ENCODE measurements around the gene JADE3. TPM values are rescaled to one million over a fixed set of nuclear protein-coding genes. Genes with fewer than 3 reads are reported as not detected.
"Not testable (repeated sequence)": the region's sequence is repeated elsewhere in the genome, so short reads cannot be mapped to it uniquely, and the experiment has no call there.

JADE3 gene
- polyA plus RNA-seq, 4 donors: 1.1 to 11.5 (median 2.4) TPM

DNA sequence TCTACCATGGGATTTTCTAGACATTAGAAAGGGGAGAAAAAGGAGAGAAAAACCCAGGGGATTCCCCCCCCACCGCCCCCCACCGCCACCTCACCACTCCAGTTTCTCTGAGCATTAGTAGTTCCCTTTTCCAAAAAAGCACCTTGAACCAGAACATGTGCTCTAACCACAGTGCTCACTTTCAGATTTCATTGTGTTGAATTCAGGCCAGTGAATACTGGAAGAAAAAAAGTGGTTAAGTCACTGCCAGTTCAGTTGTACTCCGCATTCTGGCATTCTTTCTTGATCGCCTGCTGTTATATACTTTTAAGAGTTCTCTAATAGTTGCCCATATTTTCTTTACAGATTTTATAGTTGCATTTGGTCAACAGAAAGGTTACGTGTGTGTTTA lies 40.9 kb downstream of the JADE3 start:
- DNase-seq (no peak), FAIRE-seq (no peak)
- H3K27ac ChIP-seq (ENCODE audit: low read depth in 1 of 3, low read length in 2 of 3): peak overlapping the region in 1 of 3 donors; percentile 51
- 53 to 66% (median 58%) methylated on average over 5 of the region's 5 CpGs for WGBS, 3 donors
- H3K4me1 ChIP-seq (ENCODE audit: control insufficient read depth in 3 of 3, insufficient read depth in 2 of 3, low read depth in 1 of 3, low read length in 2 of 3): peaks cover 0 to 11% (median 3%) of the 10 kb centered on the region in 3 donors
- H3K4me3 ChIP-seq (ENCODE audit: low read depth in 1 of 3, low read length in 3 of 3): no peak overlapping the region
- H3K36me3 ChIP-seq (ENCODE audit: control insufficient read depth in 3 of 3, insufficient read depth in 2 of 3, low read depth in 1 of 3, low read length in 3 of 3): no peaks in the 10 kb centered on the region
- no peaks in the 10 kb centered on the region for H3K9me3 ChIP-seq (ENCODE audit: control insufficient read depth in 2 of 2, insufficient read depth in 1 of 2, low read depth in 1 of 2, low read length in 1 of 2)
- no peaks in the 10 kb centered on the region for H3K27me3 ChIP-seq (ENCODE audit: control insufficient read depth in 3 of 3, insufficient read depth in 3 of 3, low read length in 3 of 3)

DNA sequence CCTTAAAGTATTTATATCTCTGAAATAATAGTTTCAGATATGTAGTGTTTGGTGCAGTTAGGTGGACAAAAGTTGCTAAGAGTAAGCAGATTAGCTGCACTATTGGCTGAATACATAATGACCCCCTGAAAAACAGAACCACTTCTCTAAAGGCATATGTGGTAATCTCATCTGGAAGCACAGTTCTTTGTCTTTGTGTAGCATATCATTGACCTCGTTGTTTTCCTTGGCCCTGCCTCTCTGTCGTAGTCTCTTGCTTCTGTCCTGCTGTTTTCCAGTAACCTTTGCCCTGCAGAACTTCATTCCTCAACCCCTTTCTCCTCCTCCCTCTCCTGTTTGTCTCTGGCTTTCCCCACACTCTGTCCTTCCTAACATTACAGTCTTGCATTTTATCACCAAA lies 41.4 kb downstream of the JADE3 start:
- peaks cover 0 to 11% (median 3%) of the 10 kb centered on the region in 3 donors for H3K4me1 ChIP-seq (ENCODE audit: control insufficient read depth in 3 of 3, insufficient read depth in 2 of 3, low read depth in 1 of 3, low read length in 2 of 3)
- no peaks in the 10 kb centered on the region for H3K36me3 ChIP-seq (ENCODE audit: control insufficient read depth in 3 of 3, insufficient read depth in 2 of 3, low read depth in 1 of 3, low read length in 3 of 3)
- no peaks in the 10 kb centered on the region for H3K9me3 ChIP-seq (ENCODE audit: control insufficient read depth in 2 of 2, insufficient read depth in 1 of 2, low read depth in 1 of 2, low read length in 1 of 2)
- 0 to 8% (median 3%) methylated on average over 2 of the region's 2 CpGs for WGBS, 3 donors
- DNase-seq (peak; percentile 50 to 60), FAIRE-seq (no peak)
- no peaks in the 10 kb centered on the region for H3K27me3 ChIP-seq (ENCODE audit: control insufficient read depth in 3 of 3, insufficient read depth in 3 of 3, low read length in 3 of 3)
- peak overlapping the region in 1 of 3 donors; percentile 51 for H3K27ac ChIP-seq (ENCODE audit: low read depth in 1 of 3, low read length in 2 of 3)
- no peak overlapping the region for H3K4me3 ChIP-seq (ENCODE audit: low read depth in 1 of 3, low read length in 3 of 3)

DNA sequence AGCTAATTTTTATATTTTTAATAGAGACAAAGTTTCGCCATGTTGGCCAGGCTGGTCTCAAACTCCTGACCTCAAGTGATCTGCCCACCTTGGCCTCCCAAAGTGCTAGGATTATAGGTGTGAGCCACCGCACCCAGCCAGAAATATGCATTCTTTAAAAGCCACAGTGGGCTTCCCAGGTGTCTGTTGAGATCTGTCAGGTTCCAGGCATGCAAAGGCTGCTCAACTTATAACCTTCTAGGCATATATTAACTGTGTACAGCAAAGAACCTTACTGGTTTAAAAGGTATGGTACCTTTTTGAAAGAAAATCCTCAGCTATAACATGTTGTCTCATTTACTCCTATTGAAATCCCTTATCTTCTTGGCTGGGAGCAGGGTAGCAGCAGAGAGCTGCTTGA lies 42.5 kb downstream of the JADE3 start:
- DNase-seq (no peak), FAIRE-seq (no peak)
- Histone ChIP-seq H3K36me3 (ENCODE audit: control insufficient read depth in 3 of 3, insufficient read depth in 2 of 3, low read depth in 1 of 3, low read length in 3 of 3) (no peaks in the 10 kb centered on the region), H3K9me3 (ENCODE audit: control insufficient read depth in 2 of 2, insufficient read depth in 1 of 2, low read depth in 1 of 2, low read length in 1 of 2) (no peaks in the 10 kb centered on the region), H3K27me3 (ENCODE audit: control insufficient read depth in 3 of 3, insufficient read depth in 3 of 3, low read length in 3 of 3) (no peaks in the 10 kb centered on the region), H3K4me1 (ENCODE audit: control insufficient read depth in 3 of 3, insufficient read depth in 2 of 3, low read depth in 1 of 3, low read length in 2 of 3) (peaks cover 0 to 11% (median 3%) of the 10 kb centered on the region in 3 donors), H3K4me3 (ENCODE audit: low read depth in 1 of 3, low read length in 3 of 3) (no peak overlapping the region), H3K27ac (ENCODE audit: low read depth in 1 of 3, low read length in 2 of 3) (no peak overlapping the region)
- 74 to 100% (median 94%) methylated on average over 2 of the region's 2 CpGs for WGBS, 3 donors

DNA sequence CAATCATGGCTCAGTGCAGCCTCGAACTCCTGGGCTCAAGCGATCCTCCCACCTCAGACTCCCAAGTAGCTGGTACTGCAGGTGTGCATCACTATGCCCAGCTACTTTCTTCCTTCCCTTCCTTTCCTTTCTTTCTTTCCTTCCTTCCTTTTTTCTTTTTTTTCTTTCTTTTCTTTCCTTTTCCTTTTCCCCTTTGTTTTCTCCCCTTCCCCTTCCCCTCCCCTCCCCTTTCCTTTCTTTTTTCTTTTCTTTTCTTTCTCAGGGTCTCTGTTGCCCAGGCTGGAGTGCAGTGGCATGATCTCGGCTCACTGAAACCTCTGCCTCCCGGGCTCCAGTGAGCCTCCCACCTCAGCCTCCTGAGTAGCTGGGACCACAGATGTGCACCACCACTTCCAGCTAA lies 44.4 kb downstream of the JADE3 start:
- H3K4me1 ChIP-seq (ENCODE audit: control insufficient read depth in 3 of 3, insufficient read depth in 2 of 3, low read depth in 1 of 3, low read length in 2 of 3): peaks cover 0 to 11% (median 3%) of the 10 kb centered on the region in 3 donors
- H3K27ac ChIP-seq (ENCODE audit: low read depth in 1 of 3, low read length in 2 of 3); H3K4me3 ChIP-seq (ENCODE audit: low read depth in 1 of 3, low read length in 3 of 3); H3K36me3 ChIP-seq (ENCODE audit: control insufficient read depth in 3 of 3, insufficient read depth in 2 of 3, low read depth in 1 of 3, low read length in 3 of 3); DNase-seq; H3K9me3 ChIP-seq (ENCODE audit: control insufficient read depth in 2 of 2, insufficient read depth in 1 of 2, low read depth in 1 of 2, low read length in 1 of 2); FAIRE-seq; H3K27me3 ChIP-seq (ENCODE audit: control insufficient read depth in 3 of 3, insufficient read depth in 3 of 3, low read length in 3 of 3): not testable (repeated sequence)
- WGBS, 3 donors: 85 to 97% (median 92%) methylated on average over 4 of the region's 4 CpGs

DNA sequence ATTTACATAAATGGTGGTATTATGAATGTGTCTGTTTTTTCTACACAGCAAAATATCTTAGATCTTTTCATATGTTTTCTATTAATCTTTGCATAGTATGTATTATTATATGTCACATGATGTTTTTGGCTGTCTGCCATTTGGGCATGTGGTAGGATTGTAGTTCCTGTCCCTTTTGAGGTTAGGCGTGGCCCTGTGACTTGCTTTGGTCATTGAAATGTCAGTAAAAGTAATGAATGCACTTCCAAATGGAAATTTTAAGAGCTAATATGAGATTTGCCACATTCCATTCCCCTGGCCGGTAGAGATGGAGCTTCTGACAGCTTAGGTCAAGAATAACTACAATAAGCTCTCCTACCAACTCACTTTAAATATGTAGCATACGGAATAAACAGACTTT lies 45.1 kb downstream of the JADE3 start:
- no peaks in the 10 kb centered on the region for H3K27me3 ChIP-seq (ENCODE audit: control insufficient read depth in 3 of 3, insufficient read depth in 3 of 3, low read length in 3 of 3)
- no peak overlapping the region for H3K4me3 ChIP-seq (ENCODE audit: low read depth in 1 of 3, low read length in 3 of 3)
- DNase-seq (peak; percentile 35), FAIRE-seq (no peak)
- H3K27ac ChIP-seq (ENCODE audit: low read depth in 1 of 3, low read length in 2 of 3): no peak overlapping the region
- H3K4me1 ChIP-seq (ENCODE audit: control insufficient read depth in 3 of 3, insufficient read depth in 2 of 3, low read depth in 1 of 3, low read length in 2 of 3): peaks cover 0 to 11% (median 3%) of the 10 kb centered on the region in 3 donors
- WGBS, 3 donors: 70 to 76% (median 75%) methylated on average over 3 of the region's 3 CpGs
- no peaks in the 10 kb centered on the region for H3K36me3 ChIP-seq (ENCODE audit: control insufficient read depth in 3 of 3, insufficient read depth in 2 of 3, low read depth in 1 of 3, low read length in 3 of 3)
- no peaks in the 10 kb centered on the region for H3K9me3 ChIP-seq (ENCODE audit: control insufficient read depth in 2 of 2, insufficient read depth in 1 of 2, low read depth in 1 of 2, low read length in 1 of 2)

DNA sequence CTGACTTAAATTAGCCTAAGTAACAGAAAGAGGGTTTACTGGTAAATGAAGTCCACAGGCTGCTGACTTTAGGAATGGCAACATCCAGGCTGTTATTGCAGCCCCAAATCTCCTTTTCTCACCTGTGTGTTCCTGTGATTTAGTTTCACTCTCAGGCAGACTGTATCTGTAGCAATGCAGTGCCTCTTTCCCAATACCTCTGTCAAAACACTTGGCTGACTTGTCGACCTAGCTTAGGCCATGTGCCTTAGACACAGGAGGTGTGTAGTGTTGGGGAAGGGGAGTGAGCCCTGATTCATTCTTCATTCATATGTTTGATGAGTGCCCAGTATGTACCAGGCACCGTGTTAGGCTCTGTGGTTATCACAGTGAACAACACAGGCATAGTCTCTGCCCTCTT lies 46.9 kb downstream of the JADE3 start:
- DNase-seq (no peak), FAIRE-seq (no peak)
- no peaks in the 10 kb centered on the region for H3K27me3 ChIP-seq (ENCODE audit: control insufficient read depth in 3 of 3, insufficient read depth in 3 of 3, low read length in 3 of 3)
- no peaks in the 10 kb centered on the region for H3K9me3 ChIP-seq (ENCODE audit: control insufficient read depth in 2 of 2, insufficient read depth in 1 of 2, low read depth in 1 of 2, low read length in 1 of 2)
- peaks cover 0 to under 1% (median 0%) of the 10 kb centered on the region in 3 donors for H3K4me1 ChIP-seq (ENCODE audit: control insufficient read depth in 3 of 3, insufficient read depth in 2 of 3, low read depth in 1 of 3, low read length in 2 of 3)
- WGBS, 3 donors: 23 to 46% (median 40%) methylated on average over 2 of the region's 2 CpGs
- H3K27ac ChIP-seq (ENCODE audit: low read depth in 1 of 3, low read length in 2 of 3): no peak overlapping the region
- H3K36me3 ChIP-seq (ENCODE audit: control insufficient read depth in 3 of 3, insufficient read depth in 2 of 3, low read depth in 1 of 3, low read length in 3 of 3): no peaks in the 10 kb centered on the region
- no peak overlapping the region for H3K4me3 ChIP-seq (ENCODE audit: low read depth in 1 of 3, low read length in 3 of 3)

DNA sequence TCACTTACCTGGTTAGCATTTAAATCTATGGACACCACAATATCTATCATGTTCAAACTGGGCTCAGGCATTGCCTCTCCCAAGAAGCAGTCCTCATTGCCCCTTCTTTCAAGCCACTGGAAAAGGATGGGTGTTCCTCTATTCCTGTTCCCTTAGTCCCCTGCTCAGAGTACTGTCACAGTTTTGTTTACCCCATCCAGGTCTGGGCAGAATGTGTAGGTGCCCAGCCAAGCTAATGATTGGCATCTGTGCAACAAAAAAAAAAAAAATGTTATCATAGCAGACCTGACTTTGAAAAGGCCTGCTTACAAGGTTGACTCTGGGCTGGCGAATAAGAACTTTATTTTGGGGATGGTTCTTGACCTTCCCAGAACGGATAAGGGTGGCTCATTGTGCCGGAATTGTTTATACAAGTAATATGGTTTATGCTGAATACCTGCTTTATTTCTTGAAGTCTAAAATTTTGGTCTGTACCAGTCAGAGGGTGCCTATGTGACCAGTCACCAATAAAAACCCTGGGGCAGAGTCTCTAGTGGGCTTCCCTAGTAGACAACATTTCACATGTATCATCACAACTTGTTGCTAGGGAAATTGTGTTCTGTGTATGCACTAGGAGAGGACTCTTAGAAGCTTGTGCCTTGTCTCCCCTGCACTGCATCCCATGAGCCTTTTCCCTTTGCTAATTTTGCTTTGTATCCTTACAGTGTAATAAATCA lies 47.9 kb downstream of the JADE3 start:
- Histone ChIP-seq H3K27me3 (ENCODE audit: control insufficient read depth in 3 of 3, insufficient read depth in 3 of 3, low read length in 3 of 3) (no peaks in the 10 kb centered on the region), H3K27ac (ENCODE audit: low read depth in 1 of 3, low read length in 2 of 3) (no peak overlapping the region), H3K4me3 (ENCODE audit: low read depth in 1 of 3, low read length in 3 of 3) (no peak overlapping the region), H3K9me3 (ENCODE audit: control insufficient read depth in 2 of 2, insufficient read depth in 1 of 2, low read depth in 1 of 2, low read length in 1 of 2) (no peaks in the 10 kb centered on the region), H3K36me3 (ENCODE audit: control insufficient read depth in 3 of 3, insufficient read depth in 2 of 3, low read depth in 1 of 3, low read length in 3 of 3) (no peaks in the 10 kb centered on the region), H3K4me1 (ENCODE audit: control insufficient read depth in 3 of 3, insufficient read depth in 2 of 3, low read depth in 1 of 3, low read length in 2 of 3) (no peaks in the 10 kb centered on the region)
- FAIRE-seq (no peak), DNase-seq (no peak)
- 80 to 95% (median 84%) methylated on average over 3 of the region's 3 CpGs for WGBS, 3 donors

DNA sequence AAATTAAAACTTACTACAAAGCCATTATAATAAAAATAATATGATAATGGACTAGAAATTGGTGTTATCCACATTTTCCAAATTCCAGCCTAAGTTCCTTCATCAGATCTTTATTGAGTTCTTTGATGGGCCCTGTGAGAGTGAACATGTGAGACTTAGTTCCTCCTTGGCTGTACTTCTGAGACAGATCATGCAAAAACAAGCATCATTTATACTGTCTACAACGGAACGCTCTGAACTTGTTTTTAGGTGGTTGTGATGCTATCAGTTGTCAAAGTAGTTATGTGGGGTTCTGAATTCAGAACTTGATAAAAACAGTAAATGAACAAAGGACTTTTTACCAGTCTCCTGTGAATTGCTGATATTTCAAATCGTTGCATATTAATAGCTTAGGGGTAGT lies 48.9 kb downstream of the JADE3 start:
- no peak for FAIRE-seq
- no peak for DNase-seq
- H3K36me3 ChIP-seq (ENCODE audit: control insufficient read depth in 3 of 3, insufficient read depth in 2 of 3, low read depth in 1 of 3, low read length in 3 of 3): no peaks in the 10 kb centered on the region
- no peaks in the 10 kb centered on the region for H3K4me1 ChIP-seq (ENCODE audit: control insufficient read depth in 3 of 3, insufficient read depth in 2 of 3, low read depth in 1 of 3, low read length in 2 of 3)
- H3K27ac ChIP-seq (ENCODE audit: low read depth in 1 of 3, low read length in 2 of 3): no peak overlapping the region
- H3K9me3 ChIP-seq (ENCODE audit: control insufficient read depth in 2 of 2, insufficient read depth in 1 of 2, low read depth in 1 of 2, low read length in 1 of 2): no peaks in the 10 kb centered on the region
- no peak overlapping the region for H3K4me3 ChIP-seq (ENCODE audit: low read depth in 1 of 3, low read length in 3 of 3)
- H3K27me3 ChIP-seq (ENCODE audit: control insufficient read depth in 3 of 3, insufficient read depth in 3 of 3, low read length in 3 of 3): no peaks in the 10 kb centered on the region
- WGBS, 3 donors: 54 to 71% (median 55%) methylated on average over 3 of the region's 3 CpGs

All from small intestine (tissue), 7 donors.